Measurements from ENCODE around the gene VSTM1.

VSTM1 gene

DNA sequence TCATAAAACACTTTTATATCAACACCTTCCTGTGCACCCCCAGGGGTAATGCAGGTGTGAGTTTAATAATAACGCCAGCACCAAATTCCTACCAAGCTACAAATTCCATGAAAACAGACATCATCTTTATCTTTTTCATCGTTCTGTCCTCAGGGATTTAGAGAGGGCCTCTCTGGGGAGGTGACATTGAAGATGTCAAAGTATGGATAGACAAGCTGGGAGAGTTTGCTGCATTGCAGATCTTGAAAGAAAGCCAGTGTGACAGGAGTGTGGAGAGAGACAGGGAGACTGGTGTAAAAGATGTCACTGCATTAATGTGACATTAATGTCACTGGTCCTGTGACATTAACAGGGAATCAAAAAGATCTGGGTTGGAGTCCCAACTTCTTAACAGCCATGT, 62.2 kb downstream of the VSTM1 start:
- H3K9ac ChIP-seq (ENCODE audit: low read depth, low read length) = no peak overlapping the region
- no peaks in the 10 kb centered on the region for H3K9me3 ChIP-seq (ENCODE audit: insufficient read depth, low read depth, low read length)
- H3K4me3 ChIP-seq (ENCODE audit: low read length) = no peak overlapping the region
- no peak overlapping the region for H3K27ac ChIP-seq (ENCODE audit: low read length)
- H3K27me3 ChIP-seq (ENCODE audit: insufficient read depth, low read length) = peaks cover 36% of the 10 kb centered on the region
- peaks cover 4% of the 10 kb centered on the region; the same call in 1 of the 2 replicates for H3K4me1 ChIP-seq (ENCODE audit: insufficient read depth, low read length)
- H3K36me3 ChIP-seq (ENCODE audit: insufficient read depth, low read depth, low read length) = no peaks in the 10 kb centered on the region

DNA sequence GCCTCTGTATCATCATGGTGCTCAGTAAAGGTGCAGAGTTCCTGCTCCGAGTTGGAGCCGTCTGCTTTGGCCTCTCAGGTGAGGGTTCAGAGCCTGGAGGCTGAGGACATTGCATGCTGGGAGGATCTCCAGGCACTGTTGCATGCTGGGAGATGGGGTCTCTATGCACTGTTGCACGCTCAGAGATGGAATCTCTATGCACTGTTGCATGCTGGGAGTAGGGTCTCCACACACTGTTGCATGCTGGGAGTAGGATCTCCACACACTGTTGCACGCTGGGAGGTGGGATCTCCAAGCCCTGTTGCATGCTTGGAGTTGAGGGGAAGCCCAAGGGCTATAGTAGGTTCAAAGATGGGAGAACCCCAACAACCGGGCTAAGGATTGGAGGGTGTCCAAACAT, 64.0 kb downstream of the VSTM1 start:
- Histone ChIP-seq H3K4me3 (ENCODE audit: low read length) (no peak overlapping the region), H3K9me3 (ENCODE audit: insufficient read depth, low read depth, low read length) (no peaks in the 10 kb centered on the region), H3K27me3 (ENCODE audit: insufficient read depth, low read length) (peaks cover 52% of the 10 kb centered on the region), H3K4me1 (ENCODE audit: insufficient read depth, low read length) (peaks cover 4% of the 10 kb centered on the region; the same call in 1 of the 2 replicates), H3K9ac (ENCODE audit: low read depth, low read length) (no peak overlapping the region), H3K36me3 (ENCODE audit: insufficient read depth, low read depth, low read length) (no peaks in the 10 kb centered on the region), H3K27ac (ENCODE audit: low read length) (no peak overlapping the region)

DNA sequence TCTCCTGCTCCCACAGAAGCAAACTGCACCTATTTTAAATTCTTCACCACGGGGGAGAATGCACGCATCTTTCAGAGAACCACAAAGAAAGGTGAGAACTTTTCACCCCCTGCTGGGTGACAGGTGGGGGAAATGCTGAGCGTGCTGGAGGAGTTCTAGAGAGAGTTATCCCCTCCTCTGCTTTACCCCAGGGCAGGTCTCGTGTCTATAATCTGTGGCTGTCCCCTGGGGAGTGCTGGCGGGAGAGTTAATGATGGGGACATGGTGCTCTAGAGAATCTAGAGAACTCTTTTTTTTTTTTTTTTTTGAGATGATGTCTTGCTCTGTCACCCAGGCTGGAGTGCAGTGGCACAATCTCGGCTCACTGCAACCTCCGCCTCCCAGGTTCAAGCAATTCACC, 65.5 kb downstream of the VSTM1 start:
- H3K9me3 ChIP-seq (ENCODE audit: insufficient read depth, low read depth, low read length) = no peaks in the 10 kb centered on the region
- H3K4me1 ChIP-seq (ENCODE audit: insufficient read depth, low read length) = peaks cover 4% of the 10 kb centered on the region; the same call in 1 of the 2 replicates
- no peak overlapping the region for H3K4me3 ChIP-seq (ENCODE audit: low read length)
- H3K27me3 ChIP-seq (ENCODE audit: insufficient read depth, low read length) = peaks cover 66% of the 10 kb centered on the region
- H3K36me3 ChIP-seq (ENCODE audit: insufficient read depth, low read depth, low read length) = no peaks in the 10 kb centered on the region
- no peak overlapping the region for H3K27ac ChIP-seq (ENCODE audit: low read length)
- no peak overlapping the region for H3K9ac ChIP-seq (ENCODE audit: low read depth, low read length)

DNA sequence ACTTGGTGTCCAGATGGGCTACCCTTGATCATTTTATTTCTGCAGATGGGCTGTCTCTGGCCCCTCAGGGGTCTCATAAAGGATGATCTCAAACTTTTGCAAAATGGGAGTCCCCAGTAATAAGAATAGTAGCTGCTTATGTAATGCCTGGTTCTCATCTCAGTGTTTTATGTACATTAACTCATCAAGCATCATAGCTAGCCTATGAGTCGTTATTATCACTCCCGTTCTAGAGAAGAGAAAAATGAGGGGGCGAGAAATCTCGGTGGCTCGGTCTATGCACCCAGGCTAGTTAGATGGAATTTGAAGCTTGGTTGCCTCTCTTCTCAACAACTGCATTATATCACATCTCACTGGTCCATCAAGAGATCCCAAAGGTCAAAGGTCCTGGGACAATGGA, 68.9 kb downstream of the VSTM1 start:
- Histone ChIP-seq H3K4me1 (ENCODE audit: insufficient read depth, low read length) (peaks cover 4% of the 10 kb centered on the region; the same call in 1 of the 2 replicates), H3K36me3 (ENCODE audit: insufficient read depth, low read depth, low read length) (no peaks in the 10 kb centered on the region), H3K4me3 (ENCODE audit: low read length) (no peak overlapping the region), H3K27ac (ENCODE audit: low read length) (no peak overlapping the region), H3K9ac (ENCODE audit: low read depth, low read length) (no peak overlapping the region), H3K27me3 (ENCODE audit: insufficient read depth, low read length) (peaks cover 71% of the 10 kb centered on the region), H3K9me3 (ENCODE audit: insufficient read depth, low read depth, low read length) (no peaks in the 10 kb centered on the region)

DNA sequence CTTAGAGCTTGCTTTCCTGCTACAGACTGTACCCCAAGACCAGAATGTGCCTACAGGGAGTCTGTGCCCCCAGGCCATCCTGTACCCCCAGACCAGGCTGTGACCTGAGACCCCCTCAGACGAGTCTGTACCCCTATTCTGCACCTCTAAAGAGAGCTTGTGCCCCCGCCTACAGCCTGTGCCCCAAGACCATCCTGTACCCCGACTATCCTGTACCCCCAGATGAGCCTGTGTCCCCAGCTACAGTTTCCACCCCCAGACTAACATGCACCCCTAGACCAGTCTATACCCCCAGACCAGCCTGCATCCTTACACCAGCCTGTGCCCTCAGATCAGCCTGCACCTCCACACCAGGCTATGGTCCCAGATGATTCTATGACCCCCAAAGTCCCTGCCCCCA, 70.2 kb downstream of the VSTM1 start:
- H3K27ac ChIP-seq (ENCODE audit: low read length) = no peak overlapping the region
- peaks cover 70% of the 10 kb centered on the region for H3K27me3 ChIP-seq (ENCODE audit: insufficient read depth, low read length)
- H3K4me1 ChIP-seq (ENCODE audit: insufficient read depth, low read length) = peaks cover 4% of the 10 kb centered on the region; the same call in 1 of the 2 replicates
- H3K9me3 ChIP-seq (ENCODE audit: insufficient read depth, low read depth, low read length) = no peaks in the 10 kb centered on the region
- no peak overlapping the region for H3K4me3 ChIP-seq (ENCODE audit: low read length)
- no peaks in the 10 kb centered on the region for H3K36me3 ChIP-seq (ENCODE audit: insufficient read depth, low read depth, low read length)
- no peak overlapping the region for H3K9ac ChIP-seq (ENCODE audit: low read depth, low read length)

DNA sequence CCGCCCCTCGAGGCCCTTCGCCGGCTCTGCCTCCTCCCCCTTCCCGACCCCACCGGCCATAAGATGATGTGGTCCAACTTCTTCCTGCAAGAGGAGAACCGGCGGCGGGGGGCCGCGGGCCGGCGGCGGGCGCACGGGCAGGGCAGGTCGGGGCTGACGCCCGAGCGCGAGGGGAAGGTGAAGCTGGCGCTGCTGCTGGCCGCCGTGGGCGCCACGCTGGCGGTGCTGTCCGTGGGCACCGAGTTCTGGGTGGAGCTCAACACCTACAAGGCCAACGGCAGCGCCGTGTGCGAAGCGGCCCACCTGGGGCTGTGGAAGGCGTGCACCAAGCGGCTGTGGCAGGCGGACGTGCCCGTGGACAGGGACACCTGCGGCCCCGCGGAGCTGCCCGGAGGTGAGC, 70.9 kb downstream of the VSTM1 start:
- no peak overlapping the region for H3K4me3 ChIP-seq (ENCODE audit: low read length)
- H3K27ac ChIP-seq (ENCODE audit: low read length) = no peak overlapping the region
- peaks cover 70% of the 10 kb centered on the region for H3K27me3 ChIP-seq (ENCODE audit: insufficient read depth, low read length)
- H3K36me3 ChIP-seq (ENCODE audit: insufficient read depth, low read depth, low read length) = no peaks in the 10 kb centered on the region
- H3K9me3 ChIP-seq (ENCODE audit: insufficient read depth, low read depth, low read length) = no peaks in the 10 kb centered on the region
- no peaks in the 10 kb centered on the region for H3K4me1 ChIP-seq (ENCODE audit: insufficient read depth, low read length)
- H3K9ac ChIP-seq (ENCODE audit: low read depth, low read length) = no peak overlapping the region

DNA sequence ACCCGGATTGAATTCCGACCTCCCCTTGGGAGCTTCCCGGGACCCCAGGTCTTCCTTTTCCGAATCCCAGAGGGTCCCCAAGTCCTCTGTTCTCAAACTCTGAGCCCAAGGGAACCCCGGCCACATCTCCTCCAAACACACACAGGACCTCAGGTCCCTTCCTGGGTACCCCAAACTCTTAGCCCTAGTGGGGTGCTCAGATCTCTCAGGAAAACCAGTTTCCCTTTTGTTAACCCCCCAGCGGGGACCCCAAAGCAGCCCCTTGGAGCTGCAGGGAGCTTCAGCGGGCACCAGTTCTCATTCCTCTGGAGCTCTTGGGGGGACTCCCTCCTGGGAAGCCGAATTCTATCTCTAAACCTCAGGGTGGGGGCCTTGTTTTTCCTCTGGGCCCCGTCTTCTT, 71.5 kb downstream of the VSTM1 start:
- H3K9me3 ChIP-seq (ENCODE audit: insufficient read depth, low read depth, low read length) = no peaks in the 10 kb centered on the region
- H3K4me3 ChIP-seq (ENCODE audit: low read length) = peak overlapping the region; percentile 55; the same call in 1 of the 2 replicates
- no peak overlapping the region for H3K27ac ChIP-seq (ENCODE audit: low read length)
- H3K4me1 ChIP-seq (ENCODE audit: insufficient read depth, low read length) = no peaks in the 10 kb centered on the region
- H3K36me3 ChIP-seq (ENCODE audit: insufficient read depth, low read depth, low read length) = no peaks in the 10 kb centered on the region
- peaks cover 70% of the 10 kb centered on the region for H3K27me3 ChIP-seq (ENCODE audit: insufficient read depth, low read length)
- 0 out of 2 replicates have a peak overlapping the region, but pooled peaks have one; percentile 51 for H3K9ac ChIP-seq (ENCODE audit: low read depth, low read length)

DNA sequence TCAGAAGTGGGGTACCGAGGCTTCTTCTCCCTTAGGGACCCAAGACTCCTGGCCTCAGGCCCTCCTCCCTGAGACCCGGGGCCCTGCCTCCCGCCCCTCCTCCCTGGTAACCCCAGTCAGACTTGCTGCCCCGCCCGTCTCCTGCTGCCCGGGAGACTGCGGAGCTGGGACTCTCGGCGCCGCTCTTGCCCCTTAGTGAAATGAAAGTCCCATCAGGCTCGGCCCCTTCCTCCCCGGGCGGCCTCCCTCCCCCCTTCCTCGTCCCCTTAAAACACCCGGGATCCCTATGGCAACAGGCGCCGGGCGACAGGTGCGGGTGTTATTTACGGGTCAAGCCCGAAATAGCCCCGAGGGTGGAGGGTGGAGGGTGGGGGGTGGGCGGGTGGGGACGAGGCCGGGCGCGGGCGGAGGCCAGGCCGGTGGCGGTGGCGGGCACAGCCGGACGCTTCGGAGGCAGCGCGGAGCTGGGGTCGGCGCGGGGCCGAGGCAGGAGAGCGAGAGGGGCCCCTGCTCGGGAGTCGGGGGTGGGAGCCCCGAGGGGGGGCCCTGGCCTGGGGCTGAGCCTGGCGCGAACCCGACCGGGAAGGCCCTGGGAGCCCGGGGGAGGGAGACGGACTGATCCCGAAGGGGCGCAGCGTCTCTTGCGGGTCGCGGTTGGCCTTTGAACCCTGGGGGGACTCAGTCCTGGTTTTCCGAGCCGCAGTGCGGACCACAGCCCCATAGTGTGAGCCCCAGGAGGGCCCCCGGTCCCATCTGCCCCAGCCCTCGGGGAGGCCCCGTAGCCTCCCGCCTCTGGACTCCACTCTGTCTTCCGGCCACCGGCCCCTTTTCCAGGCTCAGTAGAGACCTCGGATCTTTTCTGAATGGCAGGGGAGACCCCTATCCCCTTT, 72.2 kb downstream of the VSTM1 start, which contains the start of gene CACNG6:
Gene CACNG6, plus strand, starts transcription at position 414 of the 890 bp plus-strand sequence. CDS start 1,241 bp downstream, outside the sequence.
- no peaks in the 10 kb centered on the region for H3K9me3 ChIP-seq (ENCODE audit: insufficient read depth, low read depth, low read length)
- H3K4me3 ChIP-seq (ENCODE audit: low read length) = peak within 1 kb of the TSS; percentile 56; the same call in 1 of the 2 replicates
- H3K36me3 ChIP-seq (ENCODE audit: insufficient read depth, low read depth, low read length) = no peaks in the 10 kb centered on the region
- H3K27me3 ChIP-seq (ENCODE audit: insufficient read depth, low read length) = peaks cover 68% of the 10 kb centered on the region
- H3K9ac ChIP-seq (ENCODE audit: low read depth, low read length) = peak within 1 kb of the TSS; percentile 51; the same call in 1 of the 2 replicates
- H3K27ac ChIP-seq (ENCODE audit: low read length) = no peak within 1 kb of the TSS
- H3K4me1 ChIP-seq (ENCODE audit: insufficient read depth, low read length) = no peaks in the 10 kb centered on the region
